H1 (cell line): ENCODE data around the gene NPY1R. TPM values are rescaled to one million over a fixed set of nuclear protein-coding genes. Genes with fewer than 3 reads are reported as not detected.

Source experiments
- CTCF ChIA-PET: fragments of 300-600 bp; sonication (Branson Sonifier 250); formaldehyde crosslinking; loops from one replicate; lab custom pipeline; 2021; ENCODE audit not compliant: partially characterized antibody; lab: Charles Lee
- POLR2A ChIA-PET: fragments of 300-600 bp; sonication (Branson Sonifier 250); formaldehyde crosslinking; loops from one replicate; lab custom pipeline; 2021; ENCODE audit warnings: inconsistent platforms; ENCODE audit not compliant: partially characterized antibody; lab: Charles Lee
- DNase-seq, 2 experiments: peaks; one replicate each; pipeline versions ENCODE4 v3.0.0 to v3.0.0-alpha.2; 2010 to 2022; ENCODE audit warnings: low spot score in 2 of 2, low read depth in 1 of 2, mixed read lengths in 1 of 2
- FAIRE-seq: peaks from 2 replicates; lab custom pipeline; 2011; peaks lifted over from hg19 to GRCh38; lab: Jason Lieb, UNC
- H2AFZ ChIP-seq: 2 replicates; pipeline ENCODE4 v1.8.1; 2012; ENCODE audit warnings: low read length, inconsistent platforms
- H2AK5ac ChIP-seq: 2 replicates; pipeline ENCODE4 v1.6.1; 2013; ENCODE audit warnings: low read depth, low read length
- H2BK120ac ChIP-seq: replicated peaks from 2 replicates; pipeline ENCODE3; 2013; ENCODE audit warnings: low read depth, low read length, inconsistent platforms
- H2BK12ac ChIP-seq: 2 replicates; pipeline ENCODE4 v1.6.1; 2013; ENCODE audit warnings: low read depth, low read length
- H2BK15ac ChIP-seq: 2 replicates; pipeline ENCODE4 v1.6.1; 2013; ENCODE audit warnings: low read length
- H2BK20ac ChIP-seq: 2 replicates; pipeline ENCODE4 v1.6.1; 2013; ENCODE audit warnings: low read length
- H2BK5ac ChIP-seq: 2 replicates; pipeline ENCODE4 v1.6.1; 2013; ENCODE audit warnings: low read depth, low read length
- H3K14ac ChIP-seq: 2 replicates; pipeline ENCODE4 v1.6.1; 2013; ENCODE audit warnings: inconsistent platforms; ENCODE audit not compliant: insufficient read length
- H3K18ac ChIP-seq: 2 replicates; pipeline ENCODE4 v1.6.1; 2013; ENCODE audit warnings: low read length; ENCODE audit errors: extremely low read depth
- H3K23ac ChIP-seq: 2 replicates; pipeline ENCODE4 v1.6.1; 2013; ENCODE audit warnings: inconsistent platforms; ENCODE audit not compliant: insufficient read length
- H3K23me2 ChIP-seq: 2 replicates; pipeline ENCODE4 v1.6.1; 2013; ENCODE audit warnings: low read depth, low read length
- H3K27ac ChIP-seq: 2 replicates; pipeline ENCODE4 v1.6.1; 2011; ENCODE audit warnings: low read depth, low read length, inconsistent platforms
- H3K27me3 ChIP-seq, 4 experiments: replicated peaks in 1 of 4; 1 replicate in 1 of 4; 2 replicates in 3 of 4; pipeline versions ENCODE4 v1.6.1 to v1.8.1; 2011 to 2013; ENCODE audit warnings: low read length in 3 of 4, mild to moderate bottlenecking in 3 of 4, inconsistent platforms in 2 of 4, mixed read lengths in 2 of 4, moderate library complexity in 1 of 4; ENCODE audit not compliant: control insufficient read depth in 3 of 4, insufficient read depth in 3 of 4; ENCODE audit errors: extremely low read depth in 1 of 4
- H3K36me3 ChIP-seq, 4 experiments: 2 replicates each; pipeline versions ENCODE4 v1.6.1 to v1.8.1; 2011 to 2013; ENCODE audit warnings: mild to moderate bottlenecking in 4 of 4, low read length in 3 of 4, moderate library complexity in 2 of 4, control low read depth in 1 of 4, inconsistent platforms in 1 of 4; ENCODE audit not compliant: insufficient read depth in 4 of 4, control insufficient read depth in 2 of 4
- H3K4ac ChIP-seq: replicated peaks from 2 replicates; pipeline ENCODE3; 2013; ENCODE audit warnings: low read length, low read depth, mixed read lengths, inconsistent platforms; ENCODE audit not compliant: insufficient read length
- H3K4me1 ChIP-seq, 4 experiments: replicated peaks in 1 of 4; 1 replicate in 1 of 4; 2 replicates in 3 of 4; pipeline versions ENCODE4 v1.6.1 to v1.8.1; 2011 to 2013; ENCODE audit warnings: low read length in 3 of 4, inconsistent platforms in 2 of 4, mixed read lengths in 1 of 4; ENCODE audit not compliant: insufficient read depth in 4 of 4, control insufficient read depth in 3 of 4
- H3K4me2 ChIP-seq, 2 experiments: 2 replicates each; pipeline versions ENCODE4 v1.6.1 to v1.8.1; 2011 to 2013; ENCODE audit warnings: low read depth in 2 of 2, low read length in 2 of 2, control low read depth in 1 of 2, inconsistent platforms in 1 of 2, mild to moderate bottlenecking in 1 of 2; ENCODE audit not compliant: insufficient read depth in 1 of 2
- H3K4me3 ChIP-seq, 4 experiments: fragments of 200-600, 300-600 bp in 1 of 4; sonication (generic), shearing (Covaris generic), sonication (Bioruptor Twin) in 1 of 4; 2 replicates each; pipeline versions ENCODE4 v1.5.1 to v1.8.1; 2011 to 2016; ENCODE audit warnings: low read length in 4 of 4, low read depth in 3 of 4, control low read depth in 2 of 4, inconsistent platforms in 2 of 4, mild to moderate bottlenecking in 2 of 4, mixed read lengths in 1 of 4, moderate library complexity in 1 of 4; ENCODE audit not compliant: insufficient read depth in 2 of 4; ENCODE audit errors: extremely low read depth in 1 of 4
- H3K56ac ChIP-seq: replicated peaks from 2 replicates; pipeline ENCODE3; 2013; ENCODE audit warnings: low read depth, mild to moderate bottlenecking, mixed read lengths, low read length, inconsistent platforms; ENCODE audit not compliant: insufficient read length
- H3K79me1 ChIP-seq: 2 replicates; pipeline ENCODE4 v1.6.1; 2013; ENCODE audit warnings: low read depth, low read length, control low read depth
- H3K79me2 ChIP-seq, 2 experiments: 2 replicates each; pipeline versions ENCODE4 v1.6.1 to v1.8.1; 2012 to 2013; ENCODE audit warnings: low read length in 2 of 2, mild to moderate bottlenecking in 2 of 2, inconsistent platforms in 1 of 2; ENCODE audit not compliant: insufficient read depth in 2 of 2, control insufficient read depth in 1 of 2
- H3K9ac ChIP-seq, 4 experiments: replicated peaks in 1 of 4; 1 replicate in 1 of 4; 2 replicates in 3 of 4; pipeline versions ENCODE4 v1.6.1 to v1.8.1; 2011 to 2013; ENCODE audit warnings: low read depth in 3 of 4, low read length in 3 of 4, control low read depth in 2 of 4, mild to moderate bottlenecking in 2 of 4, moderate library complexity in 2 of 4, inconsistent platforms in 1 of 4; ENCODE audit errors: extremely low read depth in 1 of 4
- H3K9me3 ChIP-seq, 2 experiments: 2 replicates each; pipeline versions ENCODE4 v1.6.1 to v1.8.1; 2012 to 2013; ENCODE audit warnings: mild to moderate bottlenecking in 2 of 2, moderate library complexity in 2 of 2, control low read depth in 1 of 2, inconsistent platforms in 1 of 2, low read depth in 1 of 2, low read length in 1 of 2, mixed read lengths in 1 of 2; ENCODE audit not compliant: insufficient read depth in 2 of 2
- H4K20me1 ChIP-seq, 2 experiments: replicated peaks in 1 of 2; 2 replicates each; pipeline versions ENCODE3 to v1.8.1; 2011 to 2013; ENCODE audit warnings: inconsistent platforms in 2 of 2, low read length in 2 of 2, mild to moderate bottlenecking in 1 of 2; ENCODE audit not compliant: insufficient read depth in 2 of 2, control insufficient read depth in 1 of 2
- H4K5ac ChIP-seq: 2 replicates; pipeline ENCODE4 v1.6.1; 2013; ENCODE audit warnings: low read length, low read depth, mixed read lengths, inconsistent platforms; ENCODE audit not compliant: insufficient read length
- H4K8ac ChIP-seq: 2 replicates; pipeline ENCODE4 v1.8.0; 2013; ENCODE audit warnings: mild to moderate bottlenecking, moderate library complexity, low read length, inconsistent platforms; ENCODE audit not compliant: insufficient read depth; ENCODE audit errors: extremely low read depth
- H4K91ac ChIP-seq: replicated peaks from 2 replicates; pipeline ENCODE3; 2013; ENCODE audit warnings: low read length, mixed read lengths, inconsistent platforms; ENCODE audit not compliant: insufficient read length
- BCL11A ChIP-seq, 2 experiments: IDR thresholded peaks; one replicate each; pipeline ENCODE4 v1.6.1; 2011; ENCODE audit warnings: low read depth in 2 of 2, low read length in 2 of 2, mild to moderate bottlenecking in 2 of 2
- EZH2 ChIP-seq: fragments of 200-600 bp; sonication (generic); IDR thresholded peaks from 2 replicates; pipeline ENCODE4 v1.7.1; 2012; ENCODE audit warnings: low read depth, mild to moderate bottlenecking, moderate library complexity, low read length, inconsistent platforms; ENCODE audit not compliant: severe bottlenecking
- KDM1A ChIP-seq: fragments of 200-600, 300-600 bp; sonication (generic); IDR thresholded peaks from 2 replicates; pipeline ENCODE4 v1.7.1; 2016; ENCODE audit warnings: mild to moderate bottlenecking, low read length, borderline replicate concordance
- KDM4A ChIP-seq: IDR thresholded peaks from one replicate; pipeline ENCODE4 v1.7.1; 2012; ENCODE audit warnings: low read depth, mild to moderate bottlenecking, moderate library complexity, low read length, inconsistent platforms; ENCODE audit not compliant: severe bottlenecking
- NANOG ChIP-seq: IDR thresholded peaks from 2 replicates; pipeline ENCODE4 v1.6.1; 2011; ENCODE audit warnings: low read length, low read depth, mild to moderate bottlenecking, inconsistent platforms; ENCODE audit not compliant: insufficient read depth, poor library complexity, severe bottlenecking
- POLR2A ChIP-seq, 2 experiments: IDR thresholded peaks; 1 replicate in 1 of 2; 2 replicates in 1 of 2; pipeline ENCODE4 v1.6.1; 2011; ENCODE audit warnings: low read depth in 2 of 2, low read length in 2 of 2, mild to moderate bottlenecking in 2 of 2; ENCODE audit errors: control extremely low read depth in 1 of 2
- POU5F1 ChIP-seq: IDR thresholded peaks from 2 replicates; pipeline ENCODE4 v1.6.1; 2011; ENCODE audit warnings: low read depth, mild to moderate bottlenecking, low read length, moderate library complexity
- RXRA ChIP-seq: IDR thresholded peaks from 2 replicates; pipeline ENCODE4 v1.6.1; 2011; ENCODE audit warnings: low read depth, mild to moderate bottlenecking, low read length, moderate library complexity; ENCODE audit not compliant: insufficient read depth
- SAP30 ChIP-seq: fragments of 300-600 bp; sonication (generic); IDR thresholded peaks from 2 replicates; pipeline ENCODE4 v1.7.1; 2012; ENCODE audit warnings: low read length, moderate library complexity, mild to moderate bottlenecking, inconsistent platforms; ENCODE audit not compliant: insufficient read depth, insufficient replicate concordance
- SP1 ChIP-seq: IDR thresholded peaks from 2 replicates; pipeline ENCODE4 v1.6.1; 2011; ENCODE audit warnings: low read depth, low read length
- SUZ12 ChIP-seq: fragments of 200-600 bp; sonication (generic); IDR thresholded peaks from 2 replicates; pipeline ENCODE4 v1.6.1; 2012; ENCODE audit warnings: mild to moderate bottlenecking, inconsistent platforms, low read length, moderate library complexity, mixed read lengths
- TBP ChIP-seq: IDR thresholded peaks from 2 replicates; pipeline ENCODE4 v1.6.1; 2011; ENCODE audit warnings: low read depth, low read length, improper control_type of control experiment
- USF2 ChIP-seq: IDR thresholded peaks from 2 replicates; pipeline ENCODE4 v1.6.1; 2011; ENCODE audit warnings: low read length, improper control_type of control experiment
- polyA plus RNA-seq, 7 experiments: library from polyadenylated mRNA; depleted of rRNA in 3 of 7; stranded (reverse) in 5 of 7; unstranded in 2 of 7; fragments of >200 nt in 5 of 7; fragments of 200-250 nt in 2 of 7; gene quantifications; 1 replicate in 5 of 7; 2 replicates in 1 of 7; 4 replicates in 1 of 7; pipeline versions ENCODE4 v1.2.1 to v1.2.3, GENCODE V29; 2011 to 2013; ENCODE audit warnings: missing spikeins in 2 of 7, mixed read lengths in 2 of 7
- total RNA-seq: library from RNA; stranded (reverse); fragmentation: NEBNext Ultra II Directional; extraction: Animal tissue kit (Norgen Biotek cat#: 25700); gene quantifications from 2 replicates; pipeline ENCODE4 v1.2.1, GENCODE V29; 2021
- TF ChIP-seq, protein P1 (sequence below): IDR thresholded peaks from 2 replicates; pipeline ENCODE4 v1.6.1; 2012; ENCODE audit warnings: inconsistent platforms

The NPY1R gene
- total and polyA plus RNA-seq, 2 of the 8 experiments (the other 6 are each of a cell fraction or from before 2014, with no cell fraction given) = 5.9 to 6.3 TPM

DNA sequence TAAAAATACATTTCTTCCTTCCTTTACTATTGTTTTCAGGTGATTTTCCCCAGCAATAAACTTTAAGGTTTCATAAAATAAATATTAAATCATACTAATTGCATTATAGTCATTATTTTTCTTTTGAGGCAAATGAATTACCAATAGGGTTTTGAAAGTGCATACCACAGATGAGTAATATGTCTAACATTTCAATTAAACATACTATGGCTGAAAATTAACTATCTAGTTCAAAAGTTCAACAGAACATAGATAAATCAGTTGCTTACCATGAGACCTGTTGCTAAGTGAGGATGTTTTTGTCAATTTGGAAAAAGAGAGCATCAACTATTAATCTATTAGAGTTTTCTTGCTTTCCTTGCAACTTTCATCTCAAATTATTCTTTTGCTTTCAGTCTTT lies 46.3 kb upstream of the NPY1R start:
- H3K36me3 ChIP-seq = no peaks in the 10 kb centered on the region
- no peak overlapping the region for H3K18ac ChIP-seq
- H2BK5ac ChIP-seq = no peak overlapping the region
- no peak overlapping the region for H4K5ac ChIP-seq
- DNase-seq (no peak), FAIRE-seq (no peak)
- no peak overlapping the region for H2AK5ac ChIP-seq
- no peak overlapping the region for H2BK120ac ChIP-seq
- H2BK15ac ChIP-seq = no peak overlapping the region
- no peak overlapping the region for H3K27ac ChIP-seq
- no peaks in the 10 kb centered on the region for H3K79me2 ChIP-seq
- no peak overlapping the region for H2BK12ac ChIP-seq
- H3K56ac ChIP-seq = no peak overlapping the region
- no peak overlapping the region for H3K4ac ChIP-seq
- no peak overlapping the region for H4K91ac ChIP-seq
- H3K9ac ChIP-seq = no peak overlapping the region
- no peak overlapping the region for H3K23ac ChIP-seq
- H3K14ac ChIP-seq = no peak overlapping the region
- no peaks in the 10 kb centered on the region for H3K4me1 ChIP-seq
- no peaks in the 10 kb centered on the region for H3K23me2 ChIP-seq
- no peak overlapping the region for H3K4me3 ChIP-seq
- H4K20me1 ChIP-seq = no peaks in the 10 kb centered on the region
- ChIA-PET POLR2A (no interaction called here), CTCF (interaction anchor here (1.4 kb wide), 1 partner anchor 46 kb away, joined by 4 read pairs; the partner anchor contains the start of gene NPY1R)
- no peak overlapping the region for H2AFZ ChIP-seq
- H3K27me3 ChIP-seq = no peaks in the 10 kb centered on the region
- H3K9me3 ChIP-seq = no peaks in the 10 kb centered on the region
- no peak overlapping the region for H4K8ac ChIP-seq
- no peaks in the 10 kb centered on the region for H3K79me1 ChIP-seq
- no peak overlapping the region for H2BK20ac ChIP-seq
- H3K4me2 ChIP-seq = no peak overlapping the region
- TF ChIP-seq RXRA (no peak), SAP30 (no peak), USF2 (no peak), KDM4A (no peak), NANOG (no peak), POU5F1 (no peak), SUZ12 (no peak), POLR2A (IDR thresholded peaks at IDR 0.05; ENCODE audit: control extremely low read depth in 1 of 2, low read depth in 2 of 2, low read length in 2 of 2) (no peak), SP1 (no peak), BCL11A (IDR thresholded peaks at IDR 0.05; ENCODE audit: low read depth in 2 of 2, low read length in 2 of 2) (no peak), EZH2 (no peak), KDM1A (no peak), TBP (no peak)
- TF ChIP-seq, protein P1, sequence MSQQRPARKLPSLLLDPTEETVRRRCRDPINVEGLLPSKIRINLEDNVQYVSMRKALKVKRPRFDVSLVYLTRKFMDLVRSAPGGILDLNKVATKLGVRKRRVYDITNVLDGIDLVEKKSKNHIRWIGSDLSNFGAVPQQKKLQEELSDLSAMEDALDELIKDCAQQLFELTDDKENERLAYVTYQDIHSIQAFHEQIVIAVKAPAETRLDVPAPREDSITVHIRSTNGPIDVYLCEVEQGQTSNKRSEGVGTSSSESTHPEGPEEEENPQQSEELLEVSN = no peak
